GM13977 (cell line): ENCODE measurements around the gene GRIN2D.
A peak's percentile ranks its signal among the peaks of the same experiment; 100 is the strongest.

Experiments used
- DNase-seq: peaks from one replicate; pipeline ENCODE4 v3.0.0; 2012; ENCODE audit warnings: low spot score
- CTCF ChIP-seq: IDR thresholded peaks from 2 replicates; pipeline ENCODE4 v1.5.1; 2012; ENCODE audit warnings: mild to moderate bottlenecking, control low read depth; ENCODE audit not compliant: insufficient read depth; ENCODE audit errors: extremely low read depth, missing control alignments
- in situ Hi-C: fragments of 300-500 bp; cut with MboI; formaldehyde crosslinking; loops from one replicate; pipeline ENCODE4 v1.12.0; 2022; ENCODE audit warnings: low sequenced_read_pairs, low pct_unique_long_range_greater_than_20kb, mixed read lengths, inconsistent platforms; ENCODE audit not compliant: unreplicated experiment

Gene GRIN2D

GRCh38 chr19:48443256-48443655 lies 49.8 kb downstream of the GRIN2D start:
- peak; percentile 53 for DNase-seq
- in situ Hi-C loops: no loop called here
- no peak for TF ChIP-seq CTCF
